Naive thymus-derived CD4-positive, alpha-beta T cell (primary cell): ENCODE data around the gene SUSD2. TPM values are rescaled to one million over a fixed set of nuclear protein-coding genes. Genes with fewer than 3 reads are reported as not detected.
A peak's percentile ranks its signal among the peaks of the same experiment; 100 is the strongest.
"Not testable (repeated sequence)": the region's sequence is repeated elsewhere in the genome, so short reads cannot be mapped to it uniquely, and the experiment has no call there.

Source experiments
- ATAC-seq: fragments of 150-1000 bp; cut with Tn5 transposase; 2 replicates; pipeline ENCODE4 v1.10.0; 2021; ENCODE audit warnings: mild to moderate bottlenecking, moderate library complexity
- CTCF ChIA-PET: fragments of 350-600 bp; sonication (Branson Sonifier 250); formaldehyde crosslinking; loops from one replicate; lab custom pipeline; 2021; ENCODE audit warnings: antibody characterized with exemption; lab: Charles Lee
- POLR2A ChIA-PET: fragments of 350-600 bp; sonication (Branson Sonifier 250); formaldehyde crosslinking; loops from one replicate; lab custom pipeline; 2021; ENCODE audit warnings: antibody characterized with exemption, inconsistent platforms; lab: Charles Lee
- DNase-seq, 9 donors: peaks; one replicate each; pipeline versions ENCODE4 v3.0.0 to v3.0.0-alpha.2; 2020 to 2022; ENCODE audit warnings: mixed read lengths in 1 of 9
- H3K27ac ChIP-seq: one replicate; pipeline ENCODE4 v1.7.0; 2013; ENCODE audit warnings: mild to moderate bottlenecking, low read depth, low read length, moderate library complexity
- H3K27me3 ChIP-seq, 2 donors: one replicate each; pipeline ENCODE4 v1.7.0; 2013; ENCODE audit warnings: low read length in 2 of 2, mild to moderate bottlenecking in 2 of 2, moderate library complexity in 2 of 2; ENCODE audit not compliant: control insufficient read depth in 2 of 2, insufficient read depth in 2 of 2
- H3K36me3 ChIP-seq, 3 experiments: 1 replicate in 2 of 3; 2 replicates in 1 of 3; pipeline ENCODE4 v1.7.0; 2013; ENCODE audit warnings: low read length in 3 of 3, mild to moderate bottlenecking in 3 of 3, moderate library complexity in 1 of 3; ENCODE audit not compliant: insufficient read depth in 3 of 3, control insufficient read depth in 2 of 3
- H3K4me1 ChIP-seq, 2 donors: one replicate each; pipeline ENCODE4 v1.7.0; 2013; ENCODE audit warnings: low read length in 2 of 2, mild to moderate bottlenecking in 2 of 2, moderate library complexity in 1 of 2; ENCODE audit not compliant: control insufficient read depth in 2 of 2, insufficient read depth in 2 of 2
- H3K4me3 ChIP-seq: 2 replicates; pipeline ENCODE4 v1.7.0; 2013; ENCODE audit warnings: mild to moderate bottlenecking, low read length
- H3K9me3 ChIP-seq, 3 experiments: 1 replicate in 2 of 3; 2 replicates in 1 of 3; pipeline ENCODE4 v1.7.0; 2013; ENCODE audit warnings: low read length in 3 of 3; ENCODE audit not compliant: control insufficient read depth in 2 of 3
- H3K27ac Mint-ChIP-seq, 9 donors: one replicate each; pipeline ENCODE4 v1.8.0; 2020 to 2022; ENCODE audit warnings: mixed read lengths in 9 of 9, mild to moderate bottlenecking in 8 of 9, moderate library complexity in 5 of 9, inconsistent platforms in 2 of 9
- H3K27me3 Mint-ChIP-seq, 5 donors: one replicate each; pipeline ENCODE4 v1.8.0; 2021 to 2022; ENCODE audit warnings: mixed read lengths in 5 of 5, mild to moderate bottlenecking in 1 of 5
- H3K36me3 Mint-ChIP-seq, 5 donors: one replicate each; pipeline ENCODE4 v1.8.0; 2020 to 2022; ENCODE audit warnings: mixed read lengths in 5 of 5, mild to moderate bottlenecking in 3 of 5, inconsistent platforms in 1 of 5
- H3K4me1 Mint-ChIP-seq, 7 donors: one replicate each; pipeline ENCODE4 v1.8.0; 2020 to 2022; ENCODE audit warnings: mixed read lengths in 7 of 7, mild to moderate bottlenecking in 3 of 7, inconsistent platforms in 1 of 7
- H3K4me3 Mint-ChIP-seq, 10 donors: one replicate each; pipeline ENCODE4 v1.8.0; 2020 to 2022; ENCODE audit warnings: mild to moderate bottlenecking in 10 of 10, mixed read lengths in 10 of 10, moderate library complexity in 6 of 10, inconsistent platforms in 2 of 10
- H3K9me3 Mint-ChIP-seq, 11 donors: one replicate each; pipeline ENCODE4 v1.8.0; 2020 to 2022; ENCODE audit warnings: mixed read lengths in 11 of 11, mild to moderate bottlenecking in 4 of 11, inconsistent platforms in 1 of 11, moderate library complexity in 1 of 11
- intact Hi-C, 2 donors: fragments of 100-400 bp; cut with micrococcal nuclease; formaldehyde crosslinking; loops; one replicate each; pipeline ENCODE4 v1.15.1; 2023
- polyA plus RNA-seq, 2 donors: library from polyadenylated mRNA; unstranded; fragments of 300-500 nt; fragmentation: Illumina TruSeq; gene quantifications; one replicate each; pipeline ENCODE4 v1.2.3, GENCODE V29; 2021
- total RNA-seq, 6 experiments: library from RNA in 5 of 6; stranded (reverse) in 5 of 6; gene quantifications; 1 replicate in 5 of 6; 2 replicates in 1 of 6; pipeline ENCODE4 v1.2.3 and lab custom pipeline; 2021 to 2026

Gene SUSD2
- total and polyA plus RNA-seq, 7 experiments from 2014 or later: 0.40 to 2.3 (median 1.4) TPM; not detected in 1

DNA sequence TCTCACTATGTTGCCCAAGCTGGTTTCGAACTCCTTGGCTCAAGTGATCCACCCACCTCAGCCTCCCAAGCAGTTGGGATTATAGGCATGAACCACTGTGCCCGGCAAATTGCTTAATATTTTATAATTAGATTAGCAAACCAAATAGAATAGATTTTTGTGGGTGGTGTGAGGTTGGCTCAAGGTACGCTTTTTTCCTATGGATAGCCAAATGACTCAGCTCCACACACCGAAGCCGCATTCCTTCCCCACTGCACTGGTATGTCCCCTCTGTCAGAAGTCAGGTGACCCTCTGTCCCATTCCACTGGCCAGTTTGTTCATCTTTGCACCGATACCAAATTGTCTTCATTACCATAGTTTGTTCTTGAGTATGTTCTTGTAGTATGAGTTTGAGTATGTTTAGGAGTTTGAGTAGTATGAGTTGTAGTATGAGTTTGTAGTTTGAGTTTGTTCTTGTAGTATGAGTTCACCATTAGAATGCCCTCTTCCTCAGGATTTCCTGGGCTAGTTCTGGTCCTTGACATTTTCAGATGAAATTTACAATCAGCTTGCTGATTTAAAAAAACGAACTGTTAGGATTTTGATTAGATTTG is 19.4 kb downstream of the SUSD2 start:
- CTCF ChIA-PET: interaction anchor here (0.8 kb wide), 1 partner anchor 10 kb away, joined by 3 read pairs; no protein-coding TSS in a partner anchor
- Mint-ChIP-seq H3K27me3 (no peaks in the 10 kb centered on the region), H3K4me1 (peaks cover 4 to 50% (median 8%) of the 10 kb centered on the region in 7 donors), H3K27ac (no peak overlapping the region), H3K4me3 (no peak overlapping the region), H3K36me3 (peaks cover 0 to 8% (median 0%) of the 10 kb centered on the region in 5 donors), H3K9me3 (peaks cover 0 to 5% (median 0%) of the 10 kb centered on the region in 11 donors)
- H3K4me1 ChIP-seq: no peaks in the 10 kb centered on the region
- no peak overlapping the region for H3K27ac ChIP-seq
- no peak for ATAC-seq
- H3K4me3 ChIP-seq: no peak overlapping the region
- H3K27me3 ChIP-seq: no peaks in the 10 kb centered on the region
- H3K36me3 ChIP-seq: no peaks in the 10 kb centered on the region
- intact Hi-C loops: no loop called here
- POLR2A ChIA-PET: interaction anchor here (0.5 kb wide), 1 partner anchor 648 kb away, joined by 3 read pairs; no protein-coding TSS in a partner anchor
- no peaks in the 10 kb centered on the region for H3K9me3 ChIP-seq
- no peak for DNase-seq

DNA sequence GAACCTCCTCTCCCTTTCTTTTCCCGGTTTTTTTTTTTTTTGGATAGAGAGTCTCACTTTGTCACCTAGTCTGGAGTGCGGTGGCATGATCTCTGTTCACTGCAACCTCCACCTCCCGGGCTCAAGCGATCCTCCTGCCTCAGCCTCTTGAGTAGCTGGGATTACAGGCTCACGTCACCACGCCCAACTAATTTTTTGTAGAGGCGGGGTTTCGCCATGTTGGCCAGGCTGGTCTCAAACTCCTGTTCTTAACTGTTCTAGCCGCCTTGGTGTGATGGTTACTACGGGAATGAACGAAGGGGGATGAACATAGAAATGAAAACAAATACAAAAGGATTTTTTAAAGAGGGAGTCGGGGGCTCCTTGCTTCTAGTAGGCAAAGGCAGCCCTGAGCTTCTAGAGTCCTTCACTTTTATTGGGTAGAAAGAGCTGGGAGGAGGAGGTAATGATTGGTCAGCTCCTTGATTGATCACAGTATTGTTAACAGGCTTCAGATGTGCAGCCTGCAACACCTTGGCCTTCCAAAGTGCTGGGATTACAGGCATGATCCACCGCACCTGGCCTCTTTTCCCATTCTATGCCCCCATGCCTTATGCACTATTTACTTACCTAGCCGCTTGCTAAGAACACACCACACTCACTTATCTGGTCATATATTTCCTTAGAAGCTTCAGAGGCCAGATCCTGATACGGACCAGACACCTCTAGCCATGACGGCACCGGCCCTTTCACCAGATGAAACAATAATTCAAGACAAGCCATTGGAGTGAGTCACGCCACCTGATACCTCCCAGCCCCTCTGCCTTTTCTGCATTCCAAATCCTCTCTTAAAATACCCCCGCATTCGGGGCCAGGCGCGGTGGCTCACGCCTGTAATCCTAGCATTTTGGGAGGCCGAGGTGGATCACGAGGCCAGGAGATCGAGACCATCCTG is 20.7 kb downstream of the SUSD2 start:
- no peak overlapping the region for H3K4me3 ChIP-seq
- H3K27ac ChIP-seq: no peak overlapping the region
- POLR2A ChIA-PET: no interaction called here
- H3K4me1 ChIP-seq: no peaks in the 10 kb centered on the region
- ATAC-seq (no peak), DNase-seq (no peak)
- CTCF ChIA-PET: no interaction called here
- no peaks in the 10 kb centered on the region for H3K9me3 ChIP-seq
- Mint-ChIP-seq H3K36me3 (peaks cover 0 to 8% (median 0%) of the 10 kb centered on the region in 5 donors), H3K4me1 (peaks cover 7 to 45% (median 13%) of the 10 kb centered on the region in 7 donors), H3K4me3 (no peak overlapping the region), H3K27me3 (no peaks in the 10 kb centered on the region), H3K9me3 (peaks cover 0 to 5% (median 0%) of the 10 kb centered on the region in 11 donors), H3K27ac (peak overlapping the region in 2 of 9 donors; percentile 34 to 67)
- no peaks in the 10 kb centered on the region for H3K36me3 ChIP-seq
- no peaks in the 10 kb centered on the region for H3K27me3 ChIP-seq
- intact Hi-C loops: no loop called here

DNA sequence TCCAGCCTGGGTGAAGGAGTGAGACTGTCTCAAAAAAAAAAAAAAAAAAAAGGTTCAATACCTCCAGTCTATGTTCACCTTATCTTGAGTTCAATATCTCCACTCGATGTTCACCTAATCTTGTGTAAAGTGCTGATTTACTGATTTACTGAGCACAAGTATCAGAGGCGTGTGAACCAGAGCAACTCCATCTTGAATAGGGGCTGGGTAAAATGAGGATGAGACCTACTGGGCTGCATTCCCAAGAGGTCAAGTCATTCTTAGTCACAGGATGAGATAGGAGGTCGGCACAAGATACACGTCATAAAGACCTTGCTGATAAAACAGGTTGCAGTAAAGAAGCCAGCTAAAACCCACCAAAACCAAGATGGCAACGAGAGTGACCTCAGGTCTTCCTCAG is 22.6 kb downstream of the SUSD2 start:
- POLR2A ChIA-PET, ATAC-seq, H3K9me3 Mint-ChIP-seq, H3K27me3 Mint-ChIP-seq, H3K4me3 Mint-ChIP-seq, H3K27ac ChIP-seq, H3K27ac Mint-ChIP-seq, H3K36me3 Mint-ChIP-seq, H3K9me3 ChIP-seq, intact Hi-C loops, H3K36me3 ChIP-seq, CTCF ChIA-PET, H3K4me3 ChIP-seq, DNase-seq, H3K27me3 ChIP-seq: not testable (repeated sequence)
- H3K4me1 Mint-ChIP-seq: peaks cover 14 to 46% (median 19%) of the 10 kb centered on the region in 7 donors
- peaks cover 0 to 11% of the 10 kb centered on the region in 2 donors for H3K4me1 ChIP-seq

DNA sequence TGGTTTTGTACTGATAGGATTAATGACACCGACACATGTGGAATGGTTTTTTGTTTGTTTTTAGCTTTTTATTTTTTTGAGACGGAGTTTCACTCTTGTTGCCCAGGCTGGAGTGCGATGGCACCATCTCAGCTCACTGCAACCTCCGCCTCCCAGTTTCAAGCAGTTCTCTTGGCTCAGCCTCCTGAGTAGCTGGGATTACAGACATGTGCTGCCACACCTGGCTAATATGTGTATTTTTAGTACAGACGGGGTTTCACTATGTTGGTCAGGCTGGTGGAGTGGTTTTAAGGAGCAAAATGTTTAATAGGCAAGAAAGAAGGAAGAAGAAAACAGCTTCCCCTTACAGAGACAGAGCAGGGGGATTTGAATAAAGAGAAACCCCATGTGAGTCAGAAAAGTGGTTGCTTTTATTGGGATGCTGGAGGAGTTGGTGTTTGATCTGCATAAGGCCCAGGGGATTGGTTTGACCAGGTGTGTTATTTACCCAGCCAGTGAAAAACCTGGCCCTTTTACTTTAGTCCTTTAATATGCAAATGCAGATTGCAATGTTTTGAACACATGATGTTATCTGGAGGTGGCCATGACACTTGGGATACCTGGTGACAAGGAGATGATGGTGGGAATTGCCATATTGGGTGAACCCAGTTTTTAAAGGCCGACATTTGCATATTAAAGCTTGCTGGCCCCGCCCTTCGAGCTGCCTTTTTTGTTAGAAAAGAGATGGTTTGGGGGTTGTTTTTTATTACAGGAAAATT is 24.3 kb downstream of the SUSD2 start:
- Mint-ChIP-seq H3K27ac (peak overlapping the region in 3 of 9 donors; percentile 5 to 8 (median 7)), H3K9me3 (peaks cover 0 to 5% (median 0%) of the 10 kb centered on the region in 11 donors), H3K36me3 (peaks cover 0 to 8% (median 0%) of the 10 kb centered on the region in 5 donors), H3K4me3 (peak overlapping the region in 1 of 10 donors; percentile 6), H3K27me3 (no peaks in the 10 kb centered on the region), H3K4me1 (peaks cover 14 to 50% (median 19%) of the 10 kb centered on the region in 7 donors)
- no peaks in the 10 kb centered on the region for H3K27me3 ChIP-seq
- H3K27ac ChIP-seq: no peak overlapping the region
- no peaks in the 10 kb centered on the region for H3K36me3 ChIP-seq
- CTCF ChIA-PET: no interaction called here
- POLR2A ChIA-PET: no interaction called here
- ATAC-seq (no peak), DNase-seq (no peak)
- H3K9me3 ChIP-seq: no peaks in the 10 kb centered on the region
- H3K4me3 ChIP-seq: no peak overlapping the region
- peaks cover 0 to 11% of the 10 kb centered on the region in 2 donors for H3K4me1 ChIP-seq
- intact Hi-C loops: loop anchor here in 1 of 2 donors (5.0 kb wide), 1 partner anchor 37 kb away; no protein-coding TSS in a partner anchor

DNA sequence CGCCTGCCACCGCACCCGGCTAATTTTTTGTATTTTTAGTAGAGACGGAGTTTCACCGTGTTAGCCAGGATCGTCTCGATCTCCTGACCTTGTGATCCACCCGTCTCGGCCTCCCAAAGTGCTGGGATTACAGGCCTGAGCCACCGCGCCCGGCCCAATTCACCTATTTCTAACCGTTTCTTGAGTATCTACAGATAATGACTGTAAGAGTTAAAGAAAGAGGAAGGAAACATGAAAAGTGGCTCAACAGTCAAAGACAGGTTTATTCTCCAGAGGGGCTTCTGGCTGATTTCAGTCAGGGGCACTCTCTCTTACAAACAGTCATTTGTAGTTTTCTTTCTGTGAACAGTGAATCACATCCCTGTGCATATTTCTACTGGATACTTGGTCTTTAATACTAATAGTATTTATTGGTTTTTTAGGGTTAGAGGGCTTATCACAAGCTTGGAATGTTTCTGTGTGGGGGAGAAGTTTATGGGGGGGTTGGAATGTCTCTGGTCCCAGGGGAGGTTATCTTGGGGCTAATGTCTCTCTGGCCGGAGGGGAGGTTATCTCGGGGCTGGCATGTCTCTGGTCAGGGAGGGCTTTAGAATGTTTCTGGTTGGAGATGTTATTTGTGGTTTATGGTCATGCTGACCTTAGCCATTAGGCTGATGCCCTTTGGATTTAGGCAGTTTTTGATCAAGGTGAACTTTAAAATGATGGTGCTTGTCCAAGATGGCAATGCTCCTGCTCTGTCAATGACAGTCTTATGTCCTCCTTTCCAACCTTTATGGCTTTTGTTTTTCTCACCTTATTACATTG is 25.4 kb downstream of the SUSD2 start:
- ATAC-seq, POLR2A ChIA-PET, H3K27me3 ChIP-seq, H3K4me3 ChIP-seq, H3K9me3 Mint-ChIP-seq, H3K9me3 ChIP-seq, H3K27me3 Mint-ChIP-seq, H3K36me3 Mint-ChIP-seq, DNase-seq, H3K36me3 ChIP-seq, H3K27ac ChIP-seq, CTCF ChIA-PET: not testable (repeated sequence)
- intact Hi-C loops: loop anchor here in 1 of 2 donors (5.0 kb wide), 1 partner anchor 36 kb away; no protein-coding TSS in a partner anchor
- Mint-ChIP-seq H3K4me1 (peaks cover 14 to 44% (median 19%) of the 10 kb centered on the region in 7 donors), H3K4me3 (peak overlapping the region in 3 of 10 donors; percentile 39 to 54 (median 52)), H3K27ac (peak overlapping the region in 6 of 9 donors; percentile 18 to 94 (median 60))
- peaks cover 0 to 11% of the 10 kb centered on the region in 2 donors for H3K4me1 ChIP-seq
